ENCODE data around the gene GALNT16. TPM values are rescaled to one million over a fixed set of nuclear protein-coding genes. Genes with fewer than 3 reads are reported as not detected.

The GALNT16 gene
- total RNA-seq, 1 donor from 2014 or later, result 124 TPM

- H3K27me3 Mint-ChIP-seq (ENCODE audit: unreplicated experiment), result peaks cover 3% of the 10 kb centered on the region
- H3K4me3 Mint-ChIP-seq (ENCODE audit: unreplicated experiment), result peak overlapping the region; percentile 96
- H3K9me3 Mint-ChIP-seq (ENCODE audit: unreplicated experiment), result peaks cover 3% of the 10 kb centered on the region
- no peak for TF ChIP-seq CTCF (IDR thresholded peaks at IDR 0.05; ENCODE audit: partially characterized antibody, unreplicated experiment)
- H3K4me1 Mint-ChIP-seq (ENCODE audit: low read depth, unreplicated experiment), result peaks cover 12% of the 10 kb centered on the region
- H3K27ac Mint-ChIP-seq (ENCODE audit: unreplicated experiment), result peak overlapping the region; percentile 100
- no peaks in the 10 kb centered on the region for H3K36me3 Mint-ChIP-seq (ENCODE audit: unreplicated experiment)
- DNase-seq, result no peak
These were observed 138.9 kb downstream of the GALNT16 start for GRCh38 chr14:69398818-69399210.

GRCh38 chr14:69399750-69400149 is 139.8 kb downstream of the GALNT16 start:
- H3K9me3 Mint-ChIP-seq (ENCODE audit: unreplicated experiment), result peaks cover 3% of the 10 kb centered on the region
- no peak overlapping the region for H3K27ac Mint-ChIP-seq (ENCODE audit: unreplicated experiment)
- no peaks in the 10 kb centered on the region for H3K36me3 Mint-ChIP-seq (ENCODE audit: unreplicated experiment)

DNA sequence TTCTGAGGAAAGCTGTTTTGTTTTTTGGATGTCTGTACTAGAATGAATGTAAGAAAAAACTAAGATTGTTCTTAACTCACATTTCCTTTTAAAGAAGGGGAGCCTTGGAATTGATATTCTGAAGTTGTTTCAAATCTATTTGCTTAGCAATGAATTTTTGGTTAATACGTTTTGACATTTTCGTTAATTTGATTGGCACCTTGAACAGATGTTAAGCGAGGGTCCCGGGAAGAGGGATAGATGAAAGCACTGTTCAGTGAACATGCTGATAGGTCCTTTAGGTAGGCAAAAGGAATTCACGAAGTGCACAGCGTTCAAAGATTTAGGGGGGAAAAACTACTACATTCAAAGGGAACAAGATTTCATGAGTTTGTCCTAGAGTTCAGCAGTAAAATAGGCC is 140.2 kb downstream of the GALNT16 start:
- H3K4me1 Mint-ChIP-seq (ENCODE audit: low read depth, unreplicated experiment), result peaks cover 12% of the 10 kb centered on the region

More at GRCh38 chr14:69399750-69400149, 139.8 kb downstream of the GALNT16 start:
- Mint-ChIP-seq H3K4me3 (ENCODE audit: unreplicated experiment) (peak overlapping the region; percentile 96), H3K4me1 (ENCODE audit: low read depth, unreplicated experiment) (peaks cover 12% of the 10 kb centered on the region), H3K27me3 (ENCODE audit: unreplicated experiment) (peaks cover 3% of the 10 kb centered on the region)
- no peak for DNase-seq
- no peak for TF ChIP-seq CTCF (IDR thresholded peaks at IDR 0.05; ENCODE audit: partially characterized antibody, unreplicated experiment)

GRCh38 chr14:69401841-69402240 is 141.9 kb downstream of the GALNT16 start:
- no peak overlapping the region for H3K4me3 Mint-ChIP-seq (ENCODE audit: unreplicated experiment)
- peaks cover 3% of the 10 kb centered on the region for H3K9me3 Mint-ChIP-seq (ENCODE audit: unreplicated experiment)
- peaks cover 12% of the 10 kb centered on the region for H3K4me1 Mint-ChIP-seq (ENCODE audit: low read depth, unreplicated experiment)
- H3K36me3 Mint-ChIP-seq (ENCODE audit: unreplicated experiment), result no peaks in the 10 kb centered on the region
- no peak overlapping the region for H3K27ac Mint-ChIP-seq (ENCODE audit: unreplicated experiment)
- H3K27me3 Mint-ChIP-seq (ENCODE audit: unreplicated experiment), result peaks cover 3% of the 10 kb centered on the region
- DNase-seq, result no peak
- no peak for TF ChIP-seq CTCF (IDR thresholded peaks at IDR 0.05; ENCODE audit: partially characterized antibody, unreplicated experiment)

More for the DNA sequence above, 140.2 kb downstream of the GALNT16 start:
- DNase-seq, result no peak
- no peak overlapping the region for H3K27ac Mint-ChIP-seq (ENCODE audit: unreplicated experiment)
- peak overlapping the region; percentile 96 for H3K4me3 Mint-ChIP-seq (ENCODE audit: unreplicated experiment)
- H3K36me3 Mint-ChIP-seq (ENCODE audit: unreplicated experiment), result no peaks in the 10 kb centered on the region
- TF ChIP-seq CTCF (IDR thresholded peaks at IDR 0.05; ENCODE audit: partially characterized antibody, unreplicated experiment), result no peak
- H3K9me3 Mint-ChIP-seq (ENCODE audit: unreplicated experiment), result peaks cover 3% of the 10 kb centered on the region
- peaks cover 3% of the 10 kb centered on the region for H3K27me3 Mint-ChIP-seq (ENCODE audit: unreplicated experiment)

GRCh38 chr14:69404478-69404877 is 144.5 kb downstream of the GALNT16 start:
- no peak for TF ChIP-seq CTCF (IDR thresholded peaks at IDR 0.05; ENCODE audit: partially characterized antibody, unreplicated experiment)
- no peaks in the 10 kb centered on the region for H3K36me3 Mint-ChIP-seq (ENCODE audit: unreplicated experiment)
- DNase-seq, result no peak
- no peak overlapping the region for H3K4me3 Mint-ChIP-seq (ENCODE audit: unreplicated experiment)
- no peaks in the 10 kb centered on the region for H3K9me3 Mint-ChIP-seq (ENCODE audit: unreplicated experiment)
- peaks cover 8% of the 10 kb centered on the region for H3K4me1 Mint-ChIP-seq (ENCODE audit: low read depth, unreplicated experiment)
- no peaks in the 10 kb centered on the region for H3K27me3 Mint-ChIP-seq (ENCODE audit: unreplicated experiment)
- no peak overlapping the region for H3K27ac Mint-ChIP-seq (ENCODE audit: unreplicated experiment)

Measured in glutamatergic neuron (in vitro differentiated cells).